Measurements from ENCODE around the gene ATG9A. TPM values are rescaled to one million over a fixed set of nuclear protein-coding genes. Genes with fewer than 3 reads are reported as not detected.

ATG9A gene
- total RNA-seq, 2 donors from 2014 or later: 46.6 to 81.3 TPM

GRCh38 chr2:219184121-219184520 lies 45.3 kb downstream of the ATG9A start:
- Mint-ChIP-seq H3K36me3 (ENCODE audit: low read depth) (peaks cover 68% of the 10 kb centered on the region), H3K27me3 (no peaks in the 10 kb centered on the region)

GRCh38 chr2:219183151-219183772 lies 46.2 kb downstream of the ATG9A start:
- Mint-ChIP-seq H3K9me3 (no peaks in the 10 kb centered on the region), H3K4me1 (peaks cover 33% of the 10 kb centered on the region), H3K4me3 (no peak overlapping the region), H3K27ac (peak overlapping the region; percentile 57), H3K27me3 (no peaks in the 10 kb centered on the region), H3K36me3 (ENCODE audit: low read depth) (peaks cover 76% of the 10 kb centered on the region)
- no peak for ATAC-seq (replicated peaks)

More at GRCh38 chr2:219184121-219184520, 45.3 kb downstream of the ATG9A start:
- H3K4me3 Mint-ChIP-seq: no peak overlapping the region
- peaks cover 31% of the 10 kb centered on the region for H3K4me1 Mint-ChIP-seq
- no peak for ATAC-seq (replicated peaks)
- H3K27ac Mint-ChIP-seq: peak overlapping the region; percentile 57
- H3K9me3 Mint-ChIP-seq: no peaks in the 10 kb centered on the region

- ATAC-seq (replicated peaks): no peak
- peaks cover 33% of the 10 kb centered on the region for H3K4me1 Mint-ChIP-seq
- H3K4me3 Mint-ChIP-seq: no peak overlapping the region
- no peaks in the 10 kb centered on the region for H3K27me3 Mint-ChIP-seq
- peaks cover 79% of the 10 kb centered on the region for H3K36me3 Mint-ChIP-seq (ENCODE audit: low read depth)
- H3K27ac Mint-ChIP-seq: peak overlapping the region; percentile 57
- H3K9me3 Mint-ChIP-seq: no peaks in the 10 kb centered on the region
These were observed 46.9 kb downstream of the ATG9A start for GRCh38 chr2:219182331-219183150.

- Mint-ChIP-seq H3K27ac (peak overlapping the region; percentile 58), H3K4me3 (peak overlapping the region; percentile 99), H3K27me3 (no peaks in the 10 kb centered on the region), H3K4me1 (peaks cover 28% of the 10 kb centered on the region), H3K9me3 (no peaks in the 10 kb centered on the region), H3K36me3 (ENCODE audit: low read depth) (peaks cover 86% of the 10 kb centered on the region)
- no peak for ATAC-seq (replicated peaks)
These were observed 47.9 kb downstream of the ATG9A start for GRCh38 chr2:219181531-219181930.

- no peaks in the 10 kb centered on the region for H3K9me3 Mint-ChIP-seq
- H3K27ac Mint-ChIP-seq: peak overlapping the region; percentile 58
- H3K27me3 Mint-ChIP-seq: no peaks in the 10 kb centered on the region
- peaks cover 28% of the 10 kb centered on the region for H3K4me1 Mint-ChIP-seq
- peak overlapping the region; percentile 99 for H3K4me3 Mint-ChIP-seq
- ATAC-seq (replicated peaks): no peak
- peaks cover 88% of the 10 kb centered on the region for H3K36me3 Mint-ChIP-seq (ENCODE audit: low read depth)
These were observed 48.5 kb downstream of the ATG9A start for GRCh38 chr2:219180961-219181360.

GRCh38 chr2:219179601-219180465 lies 49.6 kb downstream of the ATG9A start:
- H3K9me3 Mint-ChIP-seq: no peaks in the 10 kb centered on the region
- no peak overlapping the region for H3K27ac Mint-ChIP-seq
- H3K4me3 Mint-ChIP-seq: peak overlapping the region; percentile 99
- ATAC-seq (replicated peaks): no peak
- no peaks in the 10 kb centered on the region for H3K27me3 Mint-ChIP-seq
- H3K4me1 Mint-ChIP-seq: peaks cover 28% of the 10 kb centered on the region
- peaks cover 88% of the 10 kb centered on the region for H3K36me3 Mint-ChIP-seq (ENCODE audit: low read depth)

- no peaks in the 10 kb centered on the region for H3K27me3 Mint-ChIP-seq
- peak overlapping the region; percentile 85 for H3K27ac Mint-ChIP-seq
- H3K36me3 Mint-ChIP-seq (ENCODE audit: low read depth): peaks cover 89% of the 10 kb centered on the region
- H3K9me3 Mint-ChIP-seq: no peaks in the 10 kb centered on the region
- peak overlapping the region; percentile 99 for H3K4me3 Mint-ChIP-seq
- peak; percentile 12 for ATAC-seq (replicated peaks)
- H3K4me1 Mint-ChIP-seq: peaks cover 33% of the 10 kb centered on the region
These were observed 50.9 kb downstream of the ATG9A start for GRCh38 chr2:219178377-219179175.

GRCh38 chr2:219177552-219178376 lies 51.7 kb downstream of the ATG9A start, which contains the start of gene RETREG2:
Gene RETREG2, plus strand, starts transcription at chr2:219178275. Its CDS starts 78 bp downstream, at chr2:219178353.
- peaks cover 89% of the 10 kb centered on the region for H3K36me3 Mint-ChIP-seq (ENCODE audit: low read depth)
- no peaks in the 10 kb centered on the region for H3K27me3 Mint-ChIP-seq
- H3K4me3 Mint-ChIP-seq: peak within 1 kb of the TSS; percentile 99
- peak; percentile 77 for ATAC-seq (replicated peaks)
- H3K27ac Mint-ChIP-seq: peak within 1 kb of the TSS; percentile 98
- no peaks in the 10 kb centered on the region for H3K9me3 Mint-ChIP-seq
- H3K4me1 Mint-ChIP-seq: peaks cover 26% of the 10 kb centered on the region

GRCh38 chr2:219176818-219177551 lies 52.5 kb downstream of the ATG9A start, which contains the start of gene CNPPD1:
Gene CNPPD1, minus strand, starts transcription at chr2:219176925. Its CDS starts 97 bp downstream, at chr2:219176828.
- Mint-ChIP-seq H3K27ac (peak within 1 kb of the TSS; percentile 98), H3K4me3 (peak within 1 kb of the TSS; percentile 99), H3K4me1 (peaks cover 26% of the 10 kb centered on the region), H3K9me3 (no peaks in the 10 kb centered on the region), H3K27me3 (no peaks in the 10 kb centered on the region), H3K36me3 (ENCODE audit: low read depth) (peaks cover 89% of the 10 kb centered on the region)
- peak; percentile 80 for ATAC-seq (replicated peaks)

- ATAC-seq (replicated peaks): peak; percentile 23
- H3K4me3 Mint-ChIP-seq: peak overlapping the region; percentile 99
- H3K9me3 Mint-ChIP-seq: no peaks in the 10 kb centered on the region
- H3K27me3 Mint-ChIP-seq: no peaks in the 10 kb centered on the region
- peak overlapping the region; percentile 82 for H3K27ac Mint-ChIP-seq
- peaks cover 89% of the 10 kb centered on the region for H3K36me3 Mint-ChIP-seq (ENCODE audit: low read depth)
- peaks cover 24% of the 10 kb centered on the region for H3K4me1 Mint-ChIP-seq
These were observed 53.3 kb downstream of the ATG9A start for GRCh38 chr2:219175928-219176817.

- peak overlapping the region; percentile 82 for H3K27ac Mint-ChIP-seq
- H3K9me3 Mint-ChIP-seq: no peaks in the 10 kb centered on the region
- peak overlapping the region; percentile 99 for H3K4me3 Mint-ChIP-seq
These were observed 54.0 kb downstream of the ATG9A start for GRCh38 chr2:219175486-219175885.

More at GRCh38 chr2:219175486-219175885, 54.0 kb downstream of the ATG9A start:
- no peak for ATAC-seq (replicated peaks)
- Mint-ChIP-seq H3K36me3 (ENCODE audit: low read depth) (peaks cover 86% of the 10 kb centered on the region), H3K4me1 (peaks cover 17% of the 10 kb centered on the region), H3K27me3 (no peaks in the 10 kb centered on the region)

Data from activated T-helper 17 cell treated with anti-CD3 and anti-CD28 coated beads, Interleukin-2, amount 50 U/mL, for 72 hours (primary cell).